ENCODE results near the gene KRTAP7-1. TPM values are rescaled to one million over a fixed set of nuclear protein-coding genes. Genes with fewer than 3 reads are reported as not detected.

KRTAP7-1 gene
- total and polyA plus RNA-seq, 2 donors (not counting 1 experiment from before 2014, with no cell fraction given) = not detected

- H3K27me3 ChIP-seq (replicated peaks in 1 of 4; ENCODE audit: control extremely low read depth in 1 of 4, control insufficient read depth in 3 of 4, insufficient read depth in 4 of 4, low read length in 3 of 4) = no peaks in the 10 kb centered on the region
- Mint-ChIP-seq H3K27ac (no peak overlapping the region), H3K4me3 (no peak overlapping the region), H3K9me3 (ENCODE audit: insufficient read depth) (no peaks in the 10 kb centered on the region), H3K4me1 (no peaks in the 10 kb centered on the region), H3K27me3 (no peaks in the 10 kb centered on the region)
- H3K4me1 ChIP-seq (ENCODE audit: control insufficient read depth in 2 of 2, insufficient read depth in 2 of 2, low read length in 2 of 2) = no peaks in the 10 kb centered on the region
- no peaks in the 10 kb centered on the region for H3K36me3 ChIP-seq (replicated peaks in 1 of 2; ENCODE audit: control extremely low read depth in 1 of 2, control insufficient read depth in 1 of 2, extremely low read depth in 1 of 2, insufficient read depth in 2 of 2, low read length in 1 of 2)
- no peak overlapping the region for H3K27ac ChIP-seq (ENCODE audit: low read length in 2 of 2)
- no CpG with 5 or more reads among the region's 9 CpGs for WGBS (ENCODE audit: insufficient coverage)
- H3K9me3 ChIP-seq (ENCODE audit: control extremely low read depth in 1 of 3, control insufficient read depth in 2 of 3, insufficient read depth in 1 of 3, low read length in 2 of 3) = no peaks in the 10 kb centered on the region
- no peak for ATAC-seq (ENCODE audit: low read depth)
- ChIA-PET POLR2A (no interaction called here), CTCF (no interaction called here)
- no peak overlapping the region for H3K4me3 ChIP-seq (ENCODE audit: control extremely low read depth in 1 of 5, extremely low read depth in 1 of 5, insufficient read depth in 1 of 5, low read depth in 2 of 5, low read length in 4 of 5)
- no peak for DNase-seq
- H4K20me1 ChIP-seq (ENCODE audit: control insufficient read depth, insufficient read depth, low read length, poor library complexity, severe bottlenecking) = no peaks in the 10 kb centered on the region
- no peaks in the 10 kb centered on the region for H3K79me2 ChIP-seq (ENCODE audit: control insufficient read depth, insufficient read depth, low read length)
- intact Hi-C loops (cut with micrococcal nuclease) = no loop called here
- no peak overlapping the region for H3K9ac ChIP-seq (ENCODE audit: low read length)
- H3K4me2 ChIP-seq (replicated peaks; ENCODE audit: low read depth, low read length, poor library complexity, severe bottlenecking) = no peak overlapping the region
- TF ChIP-seq EZH2 (IDR thresholded peaks at IDR 0.05; ENCODE audit: borderline replicate concordance, insufficient read depth, low read depth, low read length, poor library complexity, severe bottlenecking) (no peak), CTCF (IDR thresholded peaks at IDR 0.05) (no peak)
- no peak overlapping the region for H2AFZ ChIP-seq (ENCODE audit: insufficient read depth, low read depth, low read length, poor library complexity, severe bottlenecking)
Observed at GRCh38 chr21:30847627-30848500, 18.3 kb upstream of the KRTAP7-1 start.

- Histone ChIP-seq H3K4me2 (replicated peaks; ENCODE audit: low read depth, low read length, poor library complexity, severe bottlenecking) (no peak overlapping the region), H3K27ac (ENCODE audit: low read length in 2 of 2) (no peak overlapping the region), H4K20me1 (ENCODE audit: control insufficient read depth, insufficient read depth, low read length, poor library complexity, severe bottlenecking) (no peaks in the 10 kb centered on the region), H3K36me3 (replicated peaks in 1 of 2; ENCODE audit: control extremely low read depth in 1 of 2, control insufficient read depth in 1 of 2, extremely low read depth in 1 of 2, insufficient read depth in 2 of 2, low read length in 1 of 2) (no peaks in the 10 kb centered on the region), H3K9ac (ENCODE audit: low read length) (no peak overlapping the region), H3K9me3 (ENCODE audit: control extremely low read depth in 1 of 3, control insufficient read depth in 2 of 3, insufficient read depth in 1 of 3, low read length in 2 of 3) (no peaks in the 10 kb centered on the region), H3K4me1 (ENCODE audit: control insufficient read depth in 2 of 2, insufficient read depth in 2 of 2, low read length in 2 of 2) (no peaks in the 10 kb centered on the region), H3K4me3 (ENCODE audit: control extremely low read depth in 1 of 5, extremely low read depth in 1 of 5, insufficient read depth in 1 of 5, low read depth in 2 of 5, low read length in 4 of 5) (no peak overlapping the region), H3K27me3 (replicated peaks in 1 of 4; ENCODE audit: control extremely low read depth in 1 of 4, control insufficient read depth in 3 of 4, insufficient read depth in 4 of 4, low read length in 3 of 4) (no peaks in the 10 kb centered on the region), H2AFZ (ENCODE audit: insufficient read depth, low read depth, low read length, poor library complexity, severe bottlenecking) (no peak overlapping the region), H3K79me2 (ENCODE audit: control insufficient read depth, insufficient read depth, low read length) (no peaks in the 10 kb centered on the region)
- intact Hi-C loops (cut with micrococcal nuclease) = no loop called here
- ChIA-PET CTCF (no interaction called here), POLR2A (no interaction called here)
- DNase-seq (no peak), ATAC-seq (ENCODE audit: low read depth) (no peak)
- Mint-ChIP-seq H3K4me1 (no peaks in the 10 kb centered on the region), H3K9me3 (ENCODE audit: insufficient read depth) (no peaks in the 10 kb centered on the region), H3K27me3 (no peaks in the 10 kb centered on the region), H3K27ac (no peak overlapping the region), H3K4me3 (no peak overlapping the region)
- no peak for TF ChIP-seq EZH2 (IDR thresholded peaks at IDR 0.05; ENCODE audit: borderline replicate concordance, insufficient read depth, low read depth, low read length, poor library complexity, severe bottlenecking)
- TF ChIP-seq CTCF (IDR thresholded peaks at IDR 0.05) = no peak
Observed at GRCh38 chr21:30842990-30843389, 13.4 kb upstream of the KRTAP7-1 start.

Data from B cell (primary cell).